Activated CD4-positive, alpha-beta T cell treated with anti-CD3 and anti-CD28 coated beads, Interleukin-2, amount 50 U/mL, for 48 hours (primary cell): Measurements from ENCODE around the gene TIMM17B.

Experiments used
- DNase-seq, 2 experiments: peaks; one replicate each; pipeline ENCODE4 v3.0.0-alpha.2; 2020

TIMM17B gene

DNA sequence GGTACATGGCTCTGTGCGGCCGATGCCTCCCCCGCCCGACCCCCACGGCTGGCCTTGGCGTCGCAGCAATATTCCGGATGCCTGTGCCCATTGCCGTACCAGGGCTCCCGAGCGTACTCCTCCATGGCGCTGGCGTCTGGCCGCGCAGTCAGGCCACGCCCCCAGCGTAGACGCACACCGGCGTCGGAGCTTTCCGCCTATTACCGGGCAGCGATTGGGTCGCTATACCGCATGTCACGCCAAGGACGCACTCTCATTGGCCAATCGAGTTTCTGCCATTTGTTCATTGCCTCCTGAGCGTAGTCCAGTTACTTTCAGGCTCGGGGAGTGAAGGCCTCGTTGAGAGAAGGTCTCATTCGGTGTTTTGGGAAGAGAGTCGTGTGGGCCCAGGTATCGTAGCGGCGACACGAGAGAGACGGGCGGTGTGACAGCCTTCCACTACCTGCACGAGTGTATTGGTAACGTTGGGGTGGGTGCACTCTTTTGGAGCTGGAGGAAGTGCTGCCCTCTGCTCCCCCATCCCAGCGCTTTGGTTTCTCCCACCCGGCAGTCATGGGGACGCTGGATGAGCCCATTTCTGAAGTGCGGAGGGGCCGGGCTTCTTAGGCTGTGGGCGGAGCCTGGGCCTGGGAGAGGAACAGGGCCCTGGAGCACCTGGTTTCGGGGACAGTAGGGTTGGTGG lies at the start of gene TIMM17B, which contains the start of gene PQBP1:
TSS of gene TIMM17B (minus strand) at position 144 of the 682 bp plus-strand sequence. CDS start at position 125, 19 bp downstream.
TSS of gene PQBP1 (plus strand) at position 306 of the 682 bp plus-strand sequence. CDS start 580 bp downstream, outside the sequence.
- peak; percentile 83 to 86 for DNase-seq

DNA sequence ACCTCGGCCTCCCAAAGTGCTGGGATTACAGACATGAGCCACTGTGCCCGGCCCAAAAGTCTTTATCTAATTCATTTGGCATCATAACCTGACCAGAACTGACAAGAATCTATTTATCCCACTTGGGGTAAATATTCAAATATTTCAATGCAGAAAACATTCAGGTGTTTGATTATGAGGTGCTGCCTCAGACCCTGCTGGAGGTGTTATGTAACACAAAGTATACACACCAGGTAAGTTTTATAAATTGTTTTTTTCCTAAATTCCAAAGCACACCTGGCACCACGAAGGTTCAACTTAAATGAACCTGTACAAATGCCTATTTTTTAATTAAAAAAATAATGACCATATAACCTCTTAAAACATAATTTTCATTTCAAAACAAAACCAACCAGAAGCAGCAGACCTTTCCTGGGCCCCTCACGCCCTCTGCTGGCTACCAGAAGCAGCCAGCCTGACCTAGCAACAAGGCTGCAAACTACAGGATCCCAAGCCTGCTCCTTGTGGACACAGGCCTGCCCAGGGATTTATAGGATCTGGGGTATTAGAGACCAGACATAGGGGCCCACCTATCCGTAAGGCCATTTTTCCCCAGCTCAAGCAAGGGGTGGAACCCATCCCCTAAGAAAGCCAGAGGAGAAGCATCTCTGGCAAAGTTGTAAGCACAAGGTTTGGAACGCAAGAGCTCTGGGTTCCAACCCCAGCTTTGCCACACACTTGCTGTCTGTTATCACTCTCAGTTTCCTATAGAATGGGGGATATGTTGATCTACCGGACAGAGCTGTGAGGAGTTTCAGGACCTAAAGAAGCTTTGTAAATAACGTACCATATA lies 48.2 kb upstream of the TIMM17B start:
- DNase-seq, result peak in 1 of 2 experiments; percentile 53

DNA sequence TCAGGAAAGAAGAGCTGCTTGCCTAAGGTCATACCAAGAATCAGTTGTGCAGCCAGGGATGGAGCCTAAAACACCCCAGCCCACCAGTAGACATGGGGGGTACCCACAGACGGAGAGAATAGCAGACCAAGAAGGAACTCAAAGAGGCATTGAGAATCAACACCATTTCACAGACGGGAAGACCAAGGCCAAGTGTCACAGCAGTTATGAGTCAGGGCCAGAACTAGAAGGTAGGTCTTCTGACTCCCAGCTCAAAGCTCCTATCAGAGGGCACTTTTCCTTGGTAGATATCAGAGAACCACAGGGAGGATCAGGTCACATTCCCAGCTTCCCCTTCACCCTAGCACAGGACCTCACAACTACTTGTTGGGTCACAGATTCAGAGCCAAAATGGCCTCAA lies 45.3 kb upstream of the TIMM17B start:
- peak in 1 of 2 experiments; percentile 23 for DNase-seq

DNA sequence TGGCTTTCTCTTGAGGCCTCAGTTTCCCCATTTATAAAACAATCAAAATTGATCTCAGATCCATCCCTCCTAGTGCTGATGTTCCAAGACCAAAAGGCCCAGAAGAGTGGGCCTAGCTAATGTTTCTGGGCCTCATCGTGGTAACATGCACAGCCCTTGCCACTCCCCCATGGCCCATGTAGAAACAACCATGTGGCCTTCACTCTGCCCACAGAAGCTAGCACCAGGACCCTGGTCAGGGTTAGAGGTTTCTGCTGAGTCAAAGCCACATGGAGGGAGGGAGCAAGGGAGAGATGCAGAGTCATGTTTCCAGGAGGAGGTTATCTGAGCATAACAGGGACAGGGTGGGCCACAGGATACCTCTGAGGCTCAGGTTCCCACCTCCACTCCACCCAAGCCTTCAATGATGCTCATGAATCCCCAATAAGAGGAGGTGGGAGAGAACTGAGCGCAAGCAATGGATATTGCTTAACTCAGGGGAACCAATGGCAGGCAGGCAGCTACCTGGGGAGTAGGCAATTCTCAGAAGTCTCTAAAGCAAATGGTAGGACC lies 42.9 kb upstream of the TIMM17B start:
- no peak for DNase-seq

DNA sequence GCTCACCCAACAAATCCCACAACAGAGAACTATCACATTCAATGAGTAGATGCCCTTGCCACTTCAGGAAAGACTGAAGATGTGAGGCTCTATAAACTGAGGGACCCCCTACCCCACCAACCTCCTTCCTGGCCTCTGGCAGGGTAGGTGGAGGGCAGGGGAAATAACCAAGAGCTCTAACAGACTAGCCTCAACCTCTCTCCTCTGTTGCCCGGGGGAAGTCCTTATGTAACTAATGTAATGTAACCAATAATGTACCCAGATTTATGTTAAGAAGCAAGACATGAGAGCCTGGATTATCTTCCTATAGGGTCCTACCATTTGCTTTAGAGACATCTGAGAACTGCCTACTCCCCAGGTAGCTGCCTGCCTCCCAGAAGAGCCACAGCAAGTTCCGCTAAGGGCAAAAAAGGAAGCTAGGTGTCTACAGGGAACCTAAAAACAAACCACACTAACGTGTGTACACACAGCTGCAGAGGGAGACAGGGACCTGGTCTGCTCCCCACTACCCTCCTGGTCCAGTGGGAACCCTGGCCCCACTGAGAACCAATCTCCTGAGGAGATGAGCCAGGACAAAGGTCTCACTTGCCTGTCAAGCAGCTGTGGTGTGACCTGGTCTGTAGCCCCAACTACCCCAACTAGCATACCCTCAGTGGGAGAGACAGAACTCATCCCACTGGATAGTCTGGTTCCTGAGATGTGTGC lies 42.1 kb upstream of the TIMM17B start:
- DNase-seq, result no peak

DNA sequence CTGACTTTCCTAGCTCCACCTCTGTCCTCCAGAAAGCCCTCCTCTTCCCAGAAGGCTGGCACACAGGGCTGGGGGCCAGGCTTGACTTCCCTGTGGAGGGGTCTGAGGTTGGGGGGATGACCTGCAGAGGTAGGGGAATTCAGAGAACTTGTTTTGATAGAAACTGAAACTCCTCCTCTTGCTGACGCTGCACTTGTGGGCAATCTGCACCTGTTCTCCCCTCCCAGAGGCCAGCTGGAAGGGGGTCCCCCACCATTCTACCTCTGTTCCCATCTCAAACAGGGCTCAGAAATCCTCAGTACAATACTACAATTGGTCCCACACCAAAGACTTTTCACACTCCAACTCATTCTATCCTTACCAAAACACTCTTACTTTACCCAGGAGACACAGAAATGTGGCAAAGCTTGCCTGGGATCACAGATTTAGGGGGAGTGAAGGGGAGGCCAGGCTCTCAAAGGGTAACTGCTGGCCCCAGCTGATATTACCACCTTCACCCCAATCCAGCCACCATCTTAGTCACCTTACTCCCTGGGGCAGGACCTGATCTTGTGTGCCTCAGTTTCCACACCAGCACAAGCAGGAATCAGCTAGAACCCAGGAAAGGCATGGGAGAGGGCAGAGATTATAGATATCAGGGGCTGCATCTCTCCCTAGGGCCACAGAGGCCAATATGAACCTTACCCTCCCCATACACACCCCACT lies 41.3 kb upstream of the TIMM17B start:
- peak; percentile 77 to 81 for DNase-seq

DNA sequence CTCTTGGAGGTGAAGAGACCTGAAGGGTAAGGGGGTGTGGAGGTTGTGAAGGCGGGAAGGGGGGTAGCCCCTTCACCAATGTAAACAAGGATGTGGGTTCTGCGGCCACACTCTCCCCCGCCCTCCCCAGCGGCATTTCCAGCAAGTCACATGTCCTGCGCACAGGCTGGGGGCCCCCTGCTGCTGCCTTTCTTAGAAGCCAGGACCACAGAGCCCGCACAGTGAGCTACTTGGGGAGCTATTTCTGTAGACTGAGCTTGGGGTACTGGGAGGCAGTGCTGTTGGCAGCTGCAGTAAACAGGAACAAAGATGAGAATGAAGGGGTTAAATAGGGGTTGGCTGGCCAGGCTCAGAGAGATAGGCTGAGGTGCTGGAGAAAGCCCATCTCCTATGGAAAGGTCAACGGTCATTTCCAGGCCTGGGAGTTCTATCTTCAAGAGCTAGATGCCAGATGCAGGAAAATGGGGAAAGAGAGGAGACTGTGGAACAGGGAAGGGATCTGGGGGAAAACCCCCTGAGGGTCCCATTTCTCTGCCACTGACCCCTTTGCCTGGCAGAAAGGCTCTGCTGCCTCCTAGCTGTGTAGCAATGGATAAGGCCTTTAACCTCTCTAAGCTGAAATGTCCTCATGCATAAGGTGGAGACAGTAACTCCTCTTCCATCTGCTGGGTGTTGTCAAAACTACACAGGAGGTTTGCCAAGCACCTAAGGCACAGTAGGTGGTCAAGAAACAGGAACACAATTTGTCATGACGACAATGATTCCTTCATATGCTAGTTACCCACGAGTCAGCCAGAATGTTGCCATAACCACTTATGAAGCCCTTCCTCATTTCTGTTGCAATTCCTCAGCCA lies 39.7 kb upstream of the TIMM17B start:
- peak; percentile 88 to 91 for DNase-seq

DNA sequence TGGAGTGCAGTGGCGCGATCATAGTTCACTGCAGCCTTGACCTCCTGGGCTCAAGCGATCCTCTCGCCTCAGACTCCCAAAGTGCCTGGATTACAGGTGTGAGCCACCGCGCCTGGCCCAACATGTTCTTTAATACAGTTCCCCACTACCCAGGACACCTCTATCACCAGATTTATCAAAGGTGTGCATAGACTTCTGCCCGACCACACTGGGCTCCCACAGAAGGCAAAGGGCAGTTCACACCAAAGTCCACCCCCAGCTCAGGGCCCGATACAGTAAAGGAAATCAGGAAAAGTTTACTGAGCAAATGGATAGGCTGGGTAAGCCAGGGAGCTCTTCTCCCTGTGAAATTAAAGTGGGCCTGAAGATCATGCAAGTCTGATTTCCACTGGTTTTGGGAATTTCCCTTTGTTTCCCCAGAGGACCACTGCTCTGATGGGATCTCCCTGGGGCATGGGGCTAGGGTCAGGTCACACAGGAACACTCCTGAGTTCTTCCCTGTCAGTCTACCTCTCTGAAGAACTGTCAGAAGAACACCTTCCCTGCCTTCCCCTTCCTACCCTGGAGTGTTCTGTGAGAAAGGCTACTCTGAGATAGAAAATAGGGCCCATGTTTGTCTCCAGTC lies 39.0 kb upstream of the TIMM17B start:
- DNase-seq, result no peak

DNA sequence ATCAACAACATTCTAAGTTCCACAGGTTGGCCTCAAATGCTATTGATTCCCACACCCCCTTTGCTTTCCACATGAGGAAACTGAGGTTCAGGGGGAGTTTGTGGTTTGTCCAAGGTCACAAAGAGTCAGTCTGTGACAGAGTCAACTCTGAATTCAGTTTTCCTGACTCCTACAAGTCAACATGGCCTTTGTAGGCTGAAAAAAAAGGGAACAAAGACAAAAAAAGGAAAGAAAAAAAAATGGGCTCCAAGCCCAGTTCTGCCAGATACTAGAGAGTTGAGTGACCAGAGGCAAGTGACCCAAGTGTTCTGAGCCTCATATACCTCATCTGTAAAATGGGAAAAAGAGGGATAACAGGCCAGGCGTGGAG lies 37.7 kb upstream of the TIMM17B start:
- no peak for DNase-seq

DNA sequence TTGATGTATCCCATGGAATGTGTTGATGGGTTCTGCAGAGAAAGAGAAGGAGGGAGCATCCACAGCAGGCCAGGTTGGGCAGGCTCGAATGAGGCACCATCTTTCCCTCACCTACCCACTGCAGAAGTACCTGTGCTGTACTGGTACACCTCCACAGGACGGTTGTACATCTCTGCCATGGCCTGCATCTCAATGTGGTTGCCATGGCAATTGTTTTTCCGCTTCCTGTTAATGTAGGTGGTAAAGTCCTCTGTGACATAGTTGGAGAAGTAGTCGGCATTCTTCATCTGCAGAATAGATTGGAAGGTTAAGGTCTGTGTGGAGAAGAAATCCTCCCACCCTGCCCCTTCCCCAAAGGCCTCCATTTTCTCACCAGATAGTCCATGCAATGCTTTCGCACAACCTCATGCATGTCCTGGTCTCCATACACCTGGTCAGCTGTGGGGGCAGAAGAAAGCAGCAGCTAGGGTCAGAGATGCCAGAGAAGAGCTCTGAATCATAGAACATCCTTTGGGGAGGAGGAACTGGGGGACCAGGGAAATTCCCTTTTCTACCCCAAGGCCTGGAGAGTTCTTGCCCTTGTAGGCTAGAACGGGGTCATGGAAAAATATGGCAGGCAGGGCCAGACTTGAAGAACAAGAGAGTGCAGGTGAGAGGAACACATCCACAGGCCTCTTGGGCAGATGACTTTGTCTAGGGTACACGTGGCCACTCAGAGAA lies 37.2 kb upstream of the TIMM17B start:
- DNase-seq, result no peak

DNA sequence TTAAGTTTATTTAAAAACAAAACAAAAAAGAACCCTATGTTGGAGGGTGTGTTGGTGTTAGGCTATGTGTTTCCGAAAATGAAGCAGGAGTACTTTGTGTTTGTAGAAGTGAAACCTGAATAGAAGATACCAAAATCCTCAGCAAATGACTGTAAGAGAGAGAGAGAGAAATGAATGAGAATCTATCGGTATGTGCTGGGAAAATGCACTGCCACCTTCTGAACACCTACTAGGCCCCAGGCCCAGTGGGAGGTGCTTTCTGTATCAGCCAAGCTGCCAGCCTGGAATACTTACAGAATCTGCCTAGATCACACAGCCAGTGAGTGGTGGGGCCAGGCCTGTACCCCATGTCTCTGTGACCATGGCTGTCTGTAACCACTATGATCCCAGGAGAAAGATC lies 36.2 kb upstream of the TIMM17B start:
- DNase-seq, result peak in 1 of 2 experiments; percentile 63

DNA sequence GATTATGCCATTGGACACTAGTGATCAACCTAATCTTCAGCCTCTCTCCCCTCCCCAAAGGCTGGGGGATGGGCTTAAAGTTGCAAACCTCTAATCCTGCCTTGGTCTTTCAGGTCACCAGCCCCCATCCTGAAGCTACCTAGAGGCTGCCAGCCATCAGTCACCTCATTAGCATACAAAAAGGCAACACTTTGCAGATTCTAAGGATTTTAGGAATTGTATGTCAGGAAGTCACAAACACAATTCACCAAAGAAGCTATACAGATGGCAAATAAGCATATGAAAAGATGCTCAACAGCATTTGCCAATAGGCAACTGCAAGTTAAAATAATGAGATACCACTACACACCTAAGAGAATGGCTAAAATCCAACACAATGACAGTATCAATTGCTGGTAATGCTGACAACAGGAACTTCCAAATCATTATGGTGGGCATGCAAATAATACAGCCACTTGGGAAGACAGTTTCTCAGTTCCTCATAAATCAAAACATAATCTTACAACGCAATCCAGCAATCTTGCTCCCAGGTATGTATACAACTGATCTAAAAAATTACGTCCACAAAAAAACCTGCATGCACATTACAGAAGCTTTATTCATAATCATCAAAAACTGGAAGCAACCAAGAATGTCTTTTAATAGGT lies 30.3 kb upstream of the TIMM17B start:
- no peak for DNase-seq

DNA sequence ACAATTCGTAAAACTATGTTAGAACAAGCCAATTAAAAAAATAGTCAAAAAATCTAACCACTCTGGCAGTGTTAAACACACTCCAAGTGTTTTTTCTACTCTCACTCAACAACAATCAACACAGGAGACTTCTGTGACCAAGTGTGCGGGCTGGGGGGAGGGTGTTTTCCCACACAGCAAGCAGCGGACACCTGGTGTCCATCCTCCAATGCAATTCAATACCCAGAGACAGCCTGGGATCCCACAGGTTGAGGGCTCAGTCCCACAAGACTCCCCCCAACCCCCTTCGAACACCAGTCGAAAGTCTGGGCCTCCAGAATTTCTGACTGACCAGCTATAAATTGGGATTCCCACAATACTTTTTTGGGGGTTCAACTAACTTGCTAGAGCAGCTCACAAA lies 29.6 kb upstream of the TIMM17B start:
- no peak for DNase-seq

DNA sequence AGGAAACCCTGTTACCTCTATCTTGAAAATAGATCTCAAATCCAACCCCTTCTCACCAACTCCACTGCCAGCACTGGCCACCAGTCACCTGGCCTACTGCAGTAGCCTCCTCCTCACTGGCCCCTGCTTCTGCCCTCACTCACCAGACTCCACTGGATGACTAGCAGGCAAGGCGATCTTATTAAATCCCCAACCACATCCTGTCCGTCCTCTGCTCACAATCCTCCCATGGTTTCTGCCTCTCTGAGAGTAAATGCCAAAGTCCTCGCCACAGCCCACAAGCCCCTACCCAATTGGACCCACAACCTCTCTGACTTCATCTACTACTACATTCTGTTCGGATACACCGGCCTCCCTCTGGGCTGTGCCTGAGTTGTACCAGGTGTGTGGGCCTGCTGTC lies 26.7 kb upstream of the TIMM17B start:
- no peak for DNase-seq

DNA sequence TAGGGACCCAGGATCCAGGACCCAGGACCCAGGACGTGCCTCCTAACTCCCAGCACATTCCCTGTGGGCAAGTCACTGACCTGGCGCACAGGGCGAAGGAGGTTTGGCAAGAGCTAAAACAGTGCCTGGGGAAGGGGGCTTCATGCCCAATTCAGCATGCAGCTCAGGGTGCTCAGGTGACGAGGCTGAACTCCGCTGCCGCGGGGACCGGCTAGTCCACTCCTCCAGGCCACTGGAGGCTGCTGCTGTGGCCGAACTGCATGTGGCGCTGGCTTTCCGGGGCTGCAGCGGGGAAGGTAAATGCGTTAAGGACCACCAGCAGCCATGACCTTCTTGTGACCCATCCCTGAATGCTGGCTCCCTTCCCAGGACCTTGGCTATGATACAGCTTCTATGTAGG lies 26.2 kb upstream of the TIMM17B start:
- DNase-seq, result no peak

DNA sequence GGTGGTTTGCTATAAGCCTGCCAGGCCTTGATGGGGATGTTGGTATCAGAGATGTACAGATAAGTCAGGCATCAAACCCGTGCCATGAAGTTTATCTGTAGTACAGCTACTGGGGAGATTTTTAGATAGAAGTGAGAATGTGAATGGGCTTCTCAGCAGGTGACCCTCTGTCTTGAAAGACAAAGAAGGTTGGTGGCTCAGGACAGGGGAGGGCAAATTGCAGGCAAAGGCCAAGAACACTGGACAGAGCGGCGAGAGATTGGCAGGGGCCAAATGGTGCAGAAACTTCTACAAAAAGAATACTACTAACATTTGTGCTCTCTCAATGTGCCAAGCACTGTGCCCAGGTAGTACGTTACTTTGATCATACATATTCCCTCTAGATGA lies 23.1 kb upstream of the TIMM17B start:
- DNase-seq, result no peak

DNA sequence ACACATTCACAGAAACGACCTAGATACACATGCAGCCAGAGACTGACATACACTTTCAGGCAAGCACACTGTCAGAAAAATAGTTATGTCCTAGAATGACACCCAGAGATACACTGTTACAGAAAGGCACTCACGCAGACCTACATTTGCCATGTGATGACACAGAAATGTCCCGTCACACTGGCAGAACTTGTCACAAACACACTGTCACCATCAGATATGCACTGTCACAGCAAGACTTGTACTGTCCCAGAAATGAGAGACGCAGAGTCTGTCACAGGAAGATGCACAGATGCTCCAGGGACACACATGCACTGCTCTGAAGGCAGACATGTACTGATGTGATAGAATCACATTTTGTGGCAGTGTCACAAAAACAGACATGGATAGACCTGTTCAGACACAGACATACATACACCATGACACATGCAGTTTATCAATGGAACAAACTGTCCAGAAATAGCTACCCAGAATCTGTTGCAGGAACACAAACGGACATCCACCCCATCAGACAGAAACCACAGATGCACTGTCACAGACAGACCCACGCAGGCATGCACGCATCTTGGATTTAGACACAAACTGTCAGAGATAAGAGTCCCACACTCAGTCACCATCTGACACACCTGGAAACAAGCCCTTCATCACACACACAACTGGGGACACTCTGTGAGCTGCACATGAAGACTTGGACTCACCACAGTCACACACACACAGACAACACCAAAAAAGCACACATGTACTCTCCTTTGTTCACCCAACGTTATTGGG lies 22.6 kb upstream of the TIMM17B start:
- no peak for DNase-seq

DNA sequence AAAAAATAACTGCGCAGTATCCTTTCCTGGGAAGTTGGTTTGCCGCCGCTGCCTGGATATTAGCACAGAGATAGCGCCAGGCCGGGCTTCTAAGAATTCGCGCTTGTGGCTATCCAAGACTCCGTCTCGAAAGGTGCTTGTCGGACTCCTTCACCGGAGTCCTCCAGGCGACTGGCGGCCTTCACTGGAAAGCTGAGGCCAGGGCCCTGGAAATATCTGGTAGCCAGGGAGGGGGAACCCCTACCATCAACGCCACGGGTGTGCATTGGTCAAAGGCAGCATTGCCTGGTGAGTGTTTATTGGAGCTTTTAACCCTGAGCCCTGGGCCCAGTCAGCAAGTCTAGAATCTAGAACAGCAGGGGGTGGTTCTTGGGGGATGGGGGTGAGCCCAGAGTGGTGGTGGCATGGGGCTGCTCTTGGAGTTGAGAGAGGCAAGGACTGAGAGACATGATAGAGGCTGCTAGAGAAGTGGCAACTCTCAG lies 21.8 kb upstream of the TIMM17B start:
- peak; percentile 51 to 61 for DNase-seq
